GM10266 (cell line): ENCODE data around the gene WFIKKN1.

Experiments
- DNase-seq: peaks from one replicate; pipeline ENCODE4 v3.0.0; 2012; ENCODE audit errors: extremely low spot score
- CTCF ChIP-seq: IDR thresholded peaks from 2 replicates; pipeline ENCODE4 v1.5.1; 2012; ENCODE audit warnings: mild to moderate bottlenecking, low read depth; ENCODE audit not compliant: control insufficient read depth, insufficient read depth; ENCODE audit errors: missing control alignments

The WFIKKN1 gene

GRCh38 chr16:647173-647902 lies 16.6 kb downstream of the WFIKKN1 start:
- DNase-seq: no peak
- no peak for TF ChIP-seq CTCF

GRCh38 chr16:648071-648780 lies 17.4 kb downstream of the WFIKKN1 start:
- peak; percentile 74 for TF ChIP-seq CTCF
- peak; percentile 70 for DNase-seq

- peak; percentile 99 for DNase-seq
Measured at GRCh38 chr16:648781-649589, 18.2 kb downstream of the WFIKKN1 start, which contains the start of gene WDR90. TSS of gene WDR90 (plus strand) at chr16:649365. CDS start at chr16:649417, 52 bp downstream.

GRCh38 chr16:649631-650030 lies 18.8 kb downstream of the WFIKKN1 start:
- no peak for DNase-seq
- TF ChIP-seq CTCF: no peak

More at GRCh38 chr16:648781-649589, 18.2 kb downstream of the WFIKKN1 start, which contains the start of gene WDR90:
- TF ChIP-seq CTCF: no peak

- DNase-seq: no peak
- no peak for TF ChIP-seq CTCF
Measured at GRCh38 chr16:651844-652243, 21.1 kb downstream of the WFIKKN1 start.

GRCh38 chr16:652454-653305 lies 21.9 kb downstream of the WFIKKN1 start:
- TF ChIP-seq CTCF: no peak
- DNase-seq: no peak
